ENCODE data around the gene ENOX1.

DNA sequence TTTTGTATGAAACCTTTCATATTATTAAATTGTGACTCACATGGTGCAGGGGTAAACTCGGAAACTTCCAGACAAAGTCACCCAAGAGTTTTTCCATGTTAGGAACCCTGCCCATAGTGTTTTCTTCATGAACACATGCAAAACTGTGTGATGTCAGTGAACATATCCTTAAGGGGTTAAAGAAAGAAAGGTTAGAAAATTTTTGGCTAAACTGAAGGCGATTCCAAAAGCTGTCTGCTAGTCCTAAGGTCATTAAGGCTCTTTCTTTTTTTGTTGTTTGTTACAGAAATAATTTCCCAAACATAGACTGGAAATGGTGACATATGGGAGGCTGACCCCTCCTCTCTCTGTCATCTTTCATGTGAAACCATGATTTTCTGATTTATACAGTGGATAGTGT is 491.5 kb downstream of the ENOX1 start:
- TF ChIP-seq CTCF (IDR thresholded peaks at IDR 0.05; ENCODE audit: low read length) (no peak), EZH2 (IDR thresholded peaks at IDR 0.05; ENCODE audit: borderline replicate concordance, low read length) (no peak)

All from OCI-LY1 (cell line).